T-helper 2 cell treated with Interferon-gamma antibody and Interleukin-4, amounts not matched to agents 5 μg/mL and 100 μg/mL, for 36 hours (primary cell): ENCODE measurements around the gene PODXL.

Experiments
- DNase-seq: peaks from one replicate; pipeline ENCODE4 v3.0.0; 2021; ENCODE audit warnings: low spot score
- H3K27ac Mint-ChIP-seq: one replicate; pipeline ENCODE4 v1.8.0; 2021; ENCODE audit warnings: mild to moderate bottlenecking, mixed read lengths
- H3K27me3 Mint-ChIP-seq: one replicate; pipeline ENCODE4 v1.8.0; 2021; ENCODE audit warnings: low read depth, mixed read lengths
- H3K36me3 Mint-ChIP-seq: one replicate; pipeline ENCODE4 v1.8.0; 2021; ENCODE audit warnings: low read depth, mixed read lengths
- H3K4me1 Mint-ChIP-seq: one replicate; pipeline ENCODE4 v1.8.0; 2021; ENCODE audit warnings: low read depth, mixed read lengths
- H3K4me3 Mint-ChIP-seq: one replicate; pipeline ENCODE4 v1.8.0; 2022; ENCODE audit warnings: mild to moderate bottlenecking, moderate library complexity, mixed read lengths
- H3K9me3 Mint-ChIP-seq: one replicate; pipeline ENCODE4 v1.8.0; 2021; ENCODE audit warnings: mixed read lengths

The PODXL gene

DNA sequence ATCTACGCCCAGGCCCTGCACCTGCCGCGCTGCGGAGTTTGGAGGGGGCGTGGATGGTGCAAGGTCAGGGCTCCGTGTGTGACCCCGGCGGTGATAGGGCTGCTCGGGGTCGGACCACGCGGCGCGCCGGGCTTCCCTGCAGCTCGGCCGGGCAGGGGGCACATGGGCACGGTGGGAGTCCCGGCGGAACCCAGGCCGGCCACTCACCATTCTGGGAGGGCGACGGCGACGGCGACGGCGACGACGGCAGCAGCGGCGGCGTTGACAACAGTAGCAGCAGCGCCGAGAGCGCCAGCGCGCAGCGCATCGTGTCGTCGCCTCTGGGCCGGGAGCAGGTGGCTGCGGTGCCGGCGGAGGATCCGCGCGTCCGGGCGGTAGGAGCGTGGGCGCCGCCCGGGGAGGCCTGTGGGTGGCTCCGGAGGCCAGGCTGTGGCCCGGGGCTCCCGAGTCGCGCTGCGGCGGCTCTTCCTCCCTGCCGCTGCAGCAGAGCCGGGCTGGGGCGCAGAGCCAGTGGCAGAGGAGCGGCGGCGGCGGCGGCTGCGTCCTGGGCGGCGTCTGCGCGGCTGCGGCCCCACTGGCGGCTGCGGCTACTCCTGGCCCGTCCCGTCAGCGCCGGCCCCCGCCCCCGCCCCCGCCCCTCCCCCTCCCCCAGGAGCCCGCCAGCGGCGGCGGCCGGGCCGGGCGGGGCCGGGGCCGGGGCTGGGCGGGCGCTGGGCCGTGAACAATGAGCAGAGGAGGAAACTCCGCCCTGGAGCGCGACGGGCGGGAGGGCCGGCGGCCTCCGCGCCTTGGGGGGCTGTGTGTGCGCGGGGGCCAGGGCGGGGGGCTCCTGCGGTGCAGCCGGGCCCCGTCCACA, at the start of gene PODXL:
TSS of gene PODXL (minus strand) at position 576 of the 856 bp plus-strand sequence. CDS start at position 307, 269 bp downstream.
- no peaks in the 10 kb centered on the region for H3K36me3 Mint-ChIP-seq
- H3K4me3 Mint-ChIP-seq, result peak within 1 kb of the TSS; percentile 78
- peaks cover 7% of the 10 kb centered on the region for H3K4me1 Mint-ChIP-seq
- peak; percentile 62 for DNase-seq
- no peak within 1 kb of the TSS for H3K27ac Mint-ChIP-seq
- H3K27me3 Mint-ChIP-seq, result peaks cover 68% of the 10 kb centered on the region
- no peaks in the 10 kb centered on the region for H3K9me3 Mint-ChIP-seq

GRCh38 chr7:131605280-131605878, 49.0 kb upstream of the PODXL start:
- no peaks in the 10 kb centered on the region for H3K9me3 Mint-ChIP-seq
- H3K4me3 Mint-ChIP-seq, result no peak overlapping the region
- DNase-seq, result no peak
- H3K4me1 Mint-ChIP-seq, result no peaks in the 10 kb centered on the region
- no peaks in the 10 kb centered on the region for H3K36me3 Mint-ChIP-seq
- no peak overlapping the region for H3K27ac Mint-ChIP-seq
- peaks cover 22% of the 10 kb centered on the region for H3K27me3 Mint-ChIP-seq

DNA sequence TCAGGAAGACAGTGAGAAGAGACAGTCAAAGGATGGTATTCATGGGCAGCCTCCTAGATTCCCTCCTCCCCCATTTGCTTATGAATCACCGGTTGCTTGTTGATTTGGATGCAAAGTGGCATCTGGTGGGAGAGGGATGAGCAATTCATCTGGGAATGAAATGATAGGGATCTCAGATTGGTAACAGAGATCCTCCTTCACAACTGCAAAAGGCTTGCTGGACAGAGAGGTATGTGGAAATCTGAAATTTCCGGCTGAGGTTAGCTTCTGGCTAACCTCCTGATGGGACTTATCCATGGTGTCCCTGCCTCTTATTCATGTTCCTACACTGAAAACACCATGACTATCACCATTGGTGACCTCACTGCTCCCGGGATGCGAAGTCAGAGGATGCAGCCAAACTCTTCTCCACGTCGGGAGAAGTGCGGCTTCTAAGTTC, 48.4 kb upstream of the PODXL start:
- no peak overlapping the region for H3K4me3 Mint-ChIP-seq
- no peak for DNase-seq
- H3K4me1 Mint-ChIP-seq, result no peaks in the 10 kb centered on the region
- no peaks in the 10 kb centered on the region for H3K9me3 Mint-ChIP-seq
- H3K27ac Mint-ChIP-seq, result no peak overlapping the region
- no peaks in the 10 kb centered on the region for H3K36me3 Mint-ChIP-seq
- peaks cover 22% of the 10 kb centered on the region for H3K27me3 Mint-ChIP-seq

GRCh38 chr7:131603932-131604331, 47.5 kb upstream of the PODXL start:
- H3K4me3 Mint-ChIP-seq, result no peak overlapping the region
- no peak for DNase-seq
- H3K9me3 Mint-ChIP-seq, result no peaks in the 10 kb centered on the region
- H3K36me3 Mint-ChIP-seq, result no peaks in the 10 kb centered on the region
- H3K4me1 Mint-ChIP-seq, result no peaks in the 10 kb centered on the region
- H3K27ac Mint-ChIP-seq, result no peak overlapping the region
- H3K27me3 Mint-ChIP-seq, result peaks cover 22% of the 10 kb centered on the region

DNA sequence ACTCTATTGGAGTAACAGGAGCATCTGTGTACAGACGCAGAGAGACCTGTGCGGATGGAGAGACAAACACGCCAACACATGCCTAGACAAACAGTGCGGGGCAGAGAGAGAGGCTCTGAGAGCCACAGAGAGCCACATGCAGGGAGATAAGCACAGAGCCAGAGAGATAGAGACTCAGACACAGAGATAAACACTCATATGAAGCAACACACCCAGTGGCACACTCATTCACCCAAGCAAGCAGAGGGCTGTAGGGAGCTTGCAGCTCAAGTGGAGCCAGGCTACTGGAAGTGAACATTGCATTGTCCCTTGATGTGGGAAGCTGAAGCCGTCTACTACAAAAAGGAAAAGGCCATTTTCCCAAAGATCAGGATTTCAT, 46.6 kb upstream of the PODXL start:
- no peak overlapping the region for H3K4me3 Mint-ChIP-seq
- DNase-seq, result no peak
- no peaks in the 10 kb centered on the region for H3K4me1 Mint-ChIP-seq
- no peaks in the 10 kb centered on the region for H3K36me3 Mint-ChIP-seq
- H3K9me3 Mint-ChIP-seq, result no peaks in the 10 kb centered on the region
- H3K27me3 Mint-ChIP-seq, result peaks cover 22% of the 10 kb centered on the region
- H3K27ac Mint-ChIP-seq, result no peak overlapping the region

- Mint-ChIP-seq H3K36me3 (no peaks in the 10 kb centered on the region), H3K27me3 (peaks cover 22% of the 10 kb centered on the region), H3K4me3 (no peak overlapping the region), H3K9me3 (no peaks in the 10 kb centered on the region), H3K27ac (no peak overlapping the region), H3K4me1 (no peaks in the 10 kb centered on the region)
- DNase-seq, result no peak
These were observed 46.0 kb upstream of the PODXL start for GRCh38 chr7:131602304-131602993.

- Mint-ChIP-seq H3K9me3 (no peaks in the 10 kb centered on the region), H3K27ac (no peak overlapping the region), H3K36me3 (no peaks in the 10 kb centered on the region), H3K4me1 (no peaks in the 10 kb centered on the region), H3K27me3 (peaks cover 14% of the 10 kb centered on the region), H3K4me3 (no peak overlapping the region)
- no peak for DNase-seq
These were observed 43.9 kb upstream of the PODXL start for GRCh38 chr7:131600085-131600881.

GRCh38 chr7:131596785-131597184, 40.4 kb upstream of the PODXL start:
- Mint-ChIP-seq H3K4me3 (no peak overlapping the region), H3K9me3 (no peaks in the 10 kb centered on the region), H3K4me1 (no peaks in the 10 kb centered on the region), H3K27me3 (no peaks in the 10 kb centered on the region), H3K36me3 (no peaks in the 10 kb centered on the region), H3K27ac (no peak overlapping the region)
- DNase-seq, result no peak

- no peaks in the 10 kb centered on the region for H3K9me3 Mint-ChIP-seq
- no peaks in the 10 kb centered on the region for H3K4me1 Mint-ChIP-seq
- H3K36me3 Mint-ChIP-seq, result no peaks in the 10 kb centered on the region
- H3K27me3 Mint-ChIP-seq, result no peaks in the 10 kb centered on the region
- DNase-seq, result no peak
- no peak overlapping the region for H3K4me3 Mint-ChIP-seq
- no peak overlapping the region for H3K27ac Mint-ChIP-seq
These were observed 39.3 kb upstream of the PODXL start for GRCh38 chr7:131595699-131596098.

DNA sequence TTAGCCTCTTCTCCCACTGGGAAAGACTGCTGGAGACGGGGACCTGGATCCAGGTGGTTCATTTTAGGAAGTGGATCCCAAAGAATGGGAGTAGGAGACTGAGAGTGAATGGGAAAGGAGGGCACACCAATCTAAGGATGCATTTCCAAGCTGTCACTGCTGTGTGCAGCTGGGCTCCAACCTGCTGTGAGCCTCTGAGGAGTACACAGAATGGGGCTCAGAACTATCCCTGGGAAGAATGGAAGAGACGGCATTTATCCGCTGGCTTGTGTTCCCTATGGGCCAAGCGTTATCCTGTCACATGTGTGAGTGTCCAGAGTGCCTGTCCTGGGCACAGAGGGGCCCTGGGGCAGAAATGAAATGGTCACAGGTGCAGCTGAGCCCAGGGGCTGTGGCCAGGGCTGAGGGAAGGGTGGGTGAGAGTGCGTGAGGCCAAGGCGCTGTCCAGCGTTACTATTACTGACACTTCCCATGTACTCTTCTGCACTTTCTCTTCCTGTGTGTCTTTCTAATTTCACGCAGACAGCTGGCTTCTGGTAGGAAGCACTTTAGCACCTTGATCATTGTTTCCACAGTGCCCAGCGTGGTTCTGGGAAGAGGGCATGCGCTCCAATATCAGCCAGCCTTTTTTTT, 35.4 kb upstream of the PODXL start:
- no peaks in the 10 kb centered on the region for H3K36me3 Mint-ChIP-seq
- H3K27ac Mint-ChIP-seq, result no peak overlapping the region
- H3K9me3 Mint-ChIP-seq, result no peaks in the 10 kb centered on the region
- H3K4me1 Mint-ChIP-seq, result no peaks in the 10 kb centered on the region
- no peak for DNase-seq
- H3K27me3 Mint-ChIP-seq, result no peaks in the 10 kb centered on the region
- H3K4me3 Mint-ChIP-seq, result no peak overlapping the region

DNA sequence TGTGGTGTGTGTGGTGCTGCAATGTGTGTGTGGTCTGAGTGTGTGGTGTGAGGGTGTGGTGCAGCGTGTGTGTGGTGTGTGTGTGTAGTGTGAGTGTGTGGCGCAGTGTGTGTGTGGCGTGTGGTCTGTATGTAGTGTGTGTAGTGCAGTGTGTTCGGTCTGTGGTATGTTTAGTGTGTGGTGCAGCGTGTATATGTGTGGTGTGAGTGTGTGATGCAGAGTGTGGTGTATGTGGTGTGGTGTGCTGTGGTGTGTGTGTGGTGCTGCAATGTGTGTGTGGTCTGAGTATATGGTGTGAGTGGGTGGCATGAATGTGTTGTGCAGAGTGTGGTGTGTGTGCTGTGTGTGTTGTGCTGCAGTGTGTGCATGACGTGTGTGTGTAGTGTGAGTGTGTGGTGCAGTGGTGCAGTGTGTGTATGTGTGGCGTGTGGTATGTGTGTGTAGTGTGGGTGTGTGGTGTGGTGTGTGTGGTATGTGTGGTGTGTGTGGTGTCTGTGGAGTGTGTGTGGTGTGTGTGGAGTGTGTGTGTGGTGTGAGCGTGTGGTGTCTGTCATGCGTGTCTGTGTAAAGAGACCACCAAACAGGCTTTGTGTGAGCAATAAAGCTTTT, 31.0 kb upstream of the PODXL start:
- no peak for DNase-seq
- H3K4me1 Mint-ChIP-seq, result no peaks in the 10 kb centered on the region
- no peak overlapping the region for H3K27ac Mint-ChIP-seq
- no peaks in the 10 kb centered on the region for H3K9me3 Mint-ChIP-seq
- H3K4me3 Mint-ChIP-seq, result no peak overlapping the region
- H3K27me3 Mint-ChIP-seq, result no peaks in the 10 kb centered on the region
- H3K36me3 Mint-ChIP-seq, result no peaks in the 10 kb centered on the region

- Mint-ChIP-seq H3K27ac (no peak overlapping the region), H3K9me3 (no peaks in the 10 kb centered on the region), H3K36me3 (no peaks in the 10 kb centered on the region), H3K4me1 (no peaks in the 10 kb centered on the region), H3K4me3 (no peak overlapping the region), H3K27me3 (no peaks in the 10 kb centered on the region)
- DNase-seq, result no peak
These were observed 30.3 kb upstream of the PODXL start for GRCh38 chr7:131586759-131587158.

GRCh38 chr7:131586259-131586658, 29.8 kb upstream of the PODXL start:
- Mint-ChIP-seq H3K27ac (no peak overlapping the region), H3K9me3 (no peaks in the 10 kb centered on the region), H3K4me1 (no peaks in the 10 kb centered on the region), H3K4me3 (no peak overlapping the region), H3K36me3 (no peaks in the 10 kb centered on the region), H3K27me3 (no peaks in the 10 kb centered on the region)
- DNase-seq, result no peak
